Right lobe of liver (tissue), 6 donors: Measurements from ENCODE around the gene TBC1D25. TPM values are rescaled to one million over a fixed set of nuclear protein-coding genes. Genes with fewer than 3 reads are reported as not detected.

ENCODE experiments used
- ATAC-seq, 4 donors: fragments of 200-7000 bp; cut with Tn5 transposase; one replicate each; pipeline ENCODE4 v1.9.1; 2020; ENCODE audit warnings: mild to moderate bottlenecking in 4 of 4, moderate library complexity in 4 of 4
- DNase-seq, 3 donors: peaks; one replicate each; pipeline ENCODE4 v3.0.0-alpha.2; 2020
- H3K27ac ChIP-seq, 3 donors: fragments of 200-600 bp; one replicate each; pipeline ENCODE4 v1.8.0; 2022
- H3K27me3 ChIP-seq, 2 donors: fragments of 200-600 bp; one replicate each; pipeline ENCODE4 v1.8.0; 2022
- H3K36me3 ChIP-seq, 4 donors: fragments of 200-600 bp; sonication (generic) in 1 of 4; one replicate each; pipeline versions ENCODE4 v1.5.1 to v1.8.0; 2017 to 2022; ENCODE audit warnings: control low read depth in 1 of 4
- H3K4me1 ChIP-seq, 4 donors: fragments of 200-600 bp; sonication (generic) in 1 of 4; one replicate each; pipeline versions ENCODE4 v1.5.1 to v1.8.0; 2017 to 2022; ENCODE audit warnings: control low read depth in 1 of 4
- H3K4me3 ChIP-seq, 3 donors: fragments of 200-600 bp; one replicate each; pipeline ENCODE4 v1.8.0; 2022
- H3K9me3 ChIP-seq, 4 donors: fragments of 200-600 bp; sonication (generic) in 1 of 4; one replicate each; pipeline versions ENCODE4 v1.5.1 to v1.8.0; 2017 to 2022; ENCODE audit warnings: control low read depth in 1 of 4
- CTCF ChIP-seq, 4 donors: fragments of 200-600 bp in 3 of 4; fragments of 450-650 bp in 1 of 4; IDR thresholded peaks; one replicate each; pipeline versions ENCODE4 v1.5.1 to v1.8.0; 2016 to 2022; ENCODE audit warnings: antibody characterized with exemption in 4 of 4, mild to moderate bottlenecking in 2 of 4
- POLR2A ChIP-seq: fragments of 450-650 bp; IDR thresholded peaks from one replicate; pipeline ENCODE4 v1.6.1; 2017; ENCODE audit warnings: antibody characterized with exemption, mild to moderate bottlenecking
- WGBS: methylation state at CpG from one replicate; pipeline ENCODE4 v1.1.6; 2018; ENCODE audit warnings: low coverage, low lambda C conversion rate; ENCODE audit not compliant: insufficient coverage; ENCODE audit errors: missing lambda C conversion rate; 5-methylcytosine and 5-hydroxymethylcytosine counted together
- intact Hi-C, 2 donors: fragments of 100-400 bp; cut with DNase I; formaldehyde crosslinking; loops; one replicate each; pipeline versions ENCODE4 v1.11.2 to v1.14.1; 2022
- total RNA-seq, 6 experiments: library from RNA; depleted of rRNA in 2 of 6; stranded (reverse); fragments of >200 nt in 2 of 6; fragmentation: NEBNext Ultra II Directional in 3 of 6; extraction: Animal tissue kit (Norgen Biotek cat#: 25700) in 3 of 6; gene quantifications; one replicate each; pipeline versions ENCODE4 v1.1.0 to v1.2.4, GENCODE V29; 2016 to 2023
- donor health status: DM: no; HTN: yes; CAD: no.
- donor health status: DM: no; HTN: no; CAD: no.
- donor health status: DM: no; HTN: no; CAD: no.
- donor health status: DM: no; HTN: yes; CAD: no.
- donor health status: DM: no; HTN: yes; CAD: no.

The TBC1D25 gene
- total RNA-seq, 6 experiments from 2014 or later, result 4.3 to 7.5 (median 5.6) TPM

- Histone ChIP-seq H3K27me3 (no peaks in the 10 kb centered on the region), H3K4me3 (no peak overlapping the region), H3K4me1 (no peaks in the 10 kb centered on the region), H3K36me3 (no peaks in the 10 kb centered on the region), H3K9me3 (no peaks in the 10 kb centered on the region), H3K27ac (no peak overlapping the region)
- DNase-seq, result no peak
- TF ChIP-seq POLR2A (peak; percentile 43), CTCF (IDR thresholded peaks at IDR 0.05) (no peak)
- intact Hi-C loops, result no loop called here
- 47% methylated on average over 5 of the region's 5 CpGs for WGBS
- ATAC-seq, result no peak
Measured at GRCh38 chrX:48592971-48593370, 53.5 kb downstream of the TBC1D25 start.

GRCh38 chrX:48595929-48596328 is 56.4 kb downstream of the TBC1D25 start:
- intact Hi-C loops, result no loop called here
- no peaks in the 10 kb centered on the region for H3K9me3 ChIP-seq
- H3K36me3 ChIP-seq, result peaks cover 0 to 7% (median 0%) of the 10 kb centered on the region in 4 donors
- H3K27me3 ChIP-seq, result no peaks in the 10 kb centered on the region
- H3K4me1 ChIP-seq, result no peaks in the 10 kb centered on the region
- no peak overlapping the region for H3K4me3 ChIP-seq
- no peak overlapping the region for H3K27ac ChIP-seq
- ATAC-seq (no peak), DNase-seq (no peak)
- TF ChIP-seq POLR2A (no peak), CTCF (IDR thresholded peaks at IDR 0.05) (no peak)
- WGBS, result 21% methylated on average over 2 of the region's 2 CpGs

- intact Hi-C loops, result no loop called here
- H3K9me3 ChIP-seq, result no peaks in the 10 kb centered on the region
- H3K36me3 ChIP-seq, result peaks cover 0 to 14% (median 0%) of the 10 kb centered on the region in 4 donors
- peak within 1 kb of the TSS; percentile 47 to 69 (median 64) for H3K4me3 ChIP-seq
- ATAC-seq (peak; percentile 86 to 91 (median 88)), DNase-seq (peak; percentile 90 to 94 (median 93))
- 34% methylated on average over 29 of the region's 62 CpGs for WGBS
- no peaks in the 10 kb centered on the region for H3K4me1 ChIP-seq
- no peak for TF ChIP-seq CTCF (IDR thresholded peaks at IDR 0.05)
- TF ChIP-seq POLR2A, result peak; percentile 68
- peak within 1 kb of the TSS; percentile 84 to 90 (median 87) for H3K27ac ChIP-seq
- H3K27me3 ChIP-seq, result no peaks in the 10 kb centered on the region
Measured at GRCh38 chrX:48597353-48598264, 58.1 kb downstream of the TBC1D25 start, which contains the start of gene WDR13. Gene WDR13, plus strand, starts transcription at chrX:48597492. Its CDS starts 505 bp downstream, at chrX:48597997.

GRCh38 chrX:48598614-48599013 is 59.1 kb downstream of the TBC1D25 start:
- no peak for TF ChIP-seq POLR2A
- ATAC-seq (no peak), DNase-seq (no peak)
- intact Hi-C loops, result no loop called here
- no peak overlapping the region for H3K27ac ChIP-seq
- H3K9me3 ChIP-seq, result no peaks in the 10 kb centered on the region
- H3K36me3 ChIP-seq, result peaks cover 0 to 14% (median 0%) of the 10 kb centered on the region in 4 donors
- no peaks in the 10 kb centered on the region for H3K27me3 ChIP-seq
- WGBS, result 84% methylated on average over 17 of the region's 25 CpGs
- H3K4me3 ChIP-seq, result peak overlapping the region in 2 of 3 donors; percentile 47 to 64
- H3K4me1 ChIP-seq, result no peaks in the 10 kb centered on the region

GRCh38 chrX:48599341-48599740 is 59.8 kb downstream of the TBC1D25 start:
- Histone ChIP-seq H3K9me3 (no peaks in the 10 kb centered on the region), H3K27me3 (no peaks in the 10 kb centered on the region), H3K4me1 (no peaks in the 10 kb centered on the region), H3K4me3 (no peak overlapping the region), H3K27ac (no peak overlapping the region), H3K36me3 (peaks cover 0 to 20% (median 0%) of the 10 kb centered on the region in 4 donors)
- intact Hi-C loops, result no loop called here
- no peak for DNase-seq
- TF ChIP-seq POLR2A (no peak), CTCF (IDR thresholded peaks at IDR 0.05) (no peak)
- no peak for ATAC-seq
- 100% methylated on average over 1 of the region's 20 CpGs for WGBS
